NCI-H345 treated with DMSO at 0.1 percent for 48 hours (cell line): ENCODE data around the gene TRIM46.
"Not testable (repeated sequence)": the region's sequence is repeated elsewhere in the genome, so short reads cannot be mapped to it uniquely, and the experiment has no call there.

Experiments used
- DNase-seq: peaks from one replicate; lab custom pipeline; 2025; ENCODE audit not compliant: unreplicated experiment; lab: John Stamatoyannopoulos, UW

The TRIM46 gene

DNA sequence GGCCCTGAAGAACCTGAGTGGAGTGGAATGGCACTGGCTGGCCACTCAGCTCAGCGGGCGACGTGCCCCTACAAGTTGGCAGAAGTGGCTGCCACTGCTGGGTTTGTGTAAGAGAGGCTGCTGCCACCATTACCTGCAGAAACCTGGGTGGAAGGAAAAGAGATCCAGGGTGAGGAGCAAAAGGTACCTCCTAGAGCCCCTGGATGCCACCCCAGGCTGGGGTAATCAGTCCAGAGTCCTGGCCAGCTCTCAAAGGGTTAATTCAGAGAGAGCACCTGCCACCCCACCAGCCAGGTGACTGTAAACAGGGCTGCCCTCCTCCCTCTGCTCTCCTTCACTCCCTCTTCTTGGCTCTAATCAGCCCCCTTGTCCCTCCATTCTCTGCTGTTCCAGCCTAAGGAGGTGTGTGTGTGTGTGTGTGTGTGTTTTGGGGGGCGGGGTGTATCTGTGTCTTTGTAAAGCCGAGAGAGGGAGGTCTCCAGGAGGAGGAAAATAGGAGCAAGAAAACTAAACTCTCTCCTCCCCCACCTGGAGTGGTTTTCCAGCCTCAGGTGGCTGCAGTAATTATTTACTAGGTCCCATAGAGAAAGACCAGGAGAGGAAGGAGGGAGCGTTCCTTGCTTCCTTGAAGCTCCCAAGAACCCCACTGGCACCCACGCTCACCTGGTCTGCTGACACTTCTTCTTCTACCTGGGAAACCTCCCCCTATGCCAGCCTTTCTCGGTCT, 12.6 kb downstream of the TRIM46 start:
- DNase-seq = no peak

DNA sequence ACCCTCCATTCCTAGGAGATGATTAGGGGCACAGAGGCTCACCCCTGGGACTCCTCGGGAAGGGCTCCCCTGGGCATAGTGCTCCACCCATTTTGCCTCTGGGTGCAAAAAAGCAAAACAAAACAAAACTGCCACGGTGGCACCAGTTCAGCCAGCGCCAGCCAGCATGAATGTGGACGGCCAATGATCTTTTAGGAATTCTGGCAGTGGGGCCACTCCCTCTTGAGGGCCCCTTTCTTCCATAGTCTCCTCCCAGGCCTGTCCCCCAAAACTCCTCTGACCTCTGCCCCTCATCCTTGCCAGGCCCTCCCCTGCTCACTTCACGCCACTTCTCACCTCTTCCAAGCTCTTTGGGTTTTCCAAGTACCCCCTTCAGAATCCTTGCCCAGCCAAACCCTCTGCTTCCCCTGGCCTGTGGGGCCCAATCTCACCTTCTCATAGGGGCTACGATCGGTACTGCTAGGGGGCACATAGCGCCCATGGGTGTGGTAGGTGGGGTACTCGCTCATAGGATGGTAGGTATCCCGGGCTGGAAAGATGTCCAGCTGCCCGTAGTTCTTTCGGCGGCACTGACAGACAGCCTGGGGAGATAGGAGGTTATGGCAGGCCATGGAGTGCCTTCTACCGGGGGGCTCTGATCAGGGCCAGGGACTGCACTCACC, 13.3 kb downstream of the TRIM46 start:
- no peak for DNase-seq

DNA sequence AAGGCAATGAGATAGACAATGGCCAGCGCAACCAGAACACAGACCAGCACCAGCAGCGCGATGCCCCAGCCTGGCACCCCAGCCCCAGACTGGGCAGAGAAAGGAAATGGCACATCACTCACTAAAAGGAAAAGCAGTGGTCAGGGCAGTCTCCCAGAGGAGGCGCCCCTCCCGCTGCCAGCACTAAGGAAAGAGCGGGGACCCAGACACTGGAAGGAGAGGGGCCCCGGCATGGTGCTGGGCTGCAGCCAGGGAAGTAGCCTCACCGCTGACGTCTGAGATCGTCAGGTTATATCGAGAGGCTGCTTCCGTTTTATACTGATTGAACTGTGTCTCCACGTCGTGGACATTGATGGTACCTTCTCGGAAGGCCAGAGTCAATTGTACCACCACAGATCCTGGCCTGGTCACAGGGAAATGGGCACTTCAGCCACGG, 13.8 kb downstream of the TRIM46 start:
- DNase-seq = no peak

DNA sequence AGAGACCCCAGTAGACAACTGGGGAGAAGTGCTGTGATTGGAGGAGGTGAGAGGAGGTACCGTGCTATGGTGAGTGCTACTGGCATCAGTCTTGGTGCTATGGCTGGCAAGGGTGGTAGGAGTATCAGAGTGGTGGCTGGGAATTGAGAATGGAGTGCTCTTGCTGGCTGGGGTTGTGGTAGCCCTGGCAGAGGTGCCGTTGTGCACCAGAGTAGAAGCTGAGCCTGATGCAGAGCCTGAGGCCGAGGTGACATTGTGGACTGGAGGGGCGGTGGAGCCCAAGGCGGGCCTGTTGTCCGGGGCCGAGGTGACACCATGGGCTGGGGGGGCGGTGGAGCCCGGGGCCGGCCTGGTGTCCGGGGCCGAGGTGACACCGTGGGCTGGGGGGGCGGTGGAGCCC, 14.6 kb downstream of the TRIM46 start:
- no peak for DNase-seq

DNA sequence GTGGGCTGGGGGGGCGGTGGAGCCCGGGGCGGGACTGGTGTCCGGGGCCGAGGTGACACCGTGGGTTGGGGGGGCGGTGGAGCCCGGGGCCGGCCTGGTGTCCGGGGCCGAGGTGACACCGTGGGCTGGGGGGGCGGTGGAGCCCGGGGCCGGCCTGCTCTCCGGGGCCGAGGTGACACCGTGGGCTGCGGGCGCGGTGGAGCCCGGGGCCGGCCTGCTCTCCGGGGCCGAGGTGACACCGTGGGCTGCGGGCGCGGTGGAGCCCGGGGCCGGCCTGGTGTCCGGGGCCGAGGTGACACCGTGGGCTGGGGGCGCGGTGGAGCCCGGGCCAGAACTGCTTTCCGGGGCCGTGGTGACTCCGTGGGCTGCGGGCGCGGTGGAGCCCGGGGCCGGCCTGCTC, 16.3 kb downstream of the TRIM46 start:
- not testable (repeated sequence) for DNase-seq

DNA sequence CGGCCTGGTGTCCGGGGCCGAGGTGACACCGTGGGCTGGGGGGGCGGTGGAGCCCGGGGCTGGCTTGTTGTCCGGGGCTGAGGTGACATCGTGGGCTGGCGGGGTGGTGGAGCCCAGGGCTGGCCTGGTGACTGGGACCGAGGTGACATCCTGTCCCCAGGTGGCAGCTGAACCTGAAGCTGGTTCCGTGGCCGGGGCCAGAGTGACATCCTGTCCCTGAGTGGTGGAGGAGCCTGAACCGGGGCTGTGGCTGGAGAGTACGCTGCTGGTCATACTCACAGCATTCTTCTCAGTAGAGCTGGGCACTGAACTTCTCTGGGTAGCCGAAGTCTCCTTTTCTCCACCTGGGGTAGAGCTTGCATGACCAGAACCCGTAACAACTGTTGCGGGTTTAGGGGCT, 18.3 kb downstream of the TRIM46 start:
- no peak for DNase-seq

DNA sequence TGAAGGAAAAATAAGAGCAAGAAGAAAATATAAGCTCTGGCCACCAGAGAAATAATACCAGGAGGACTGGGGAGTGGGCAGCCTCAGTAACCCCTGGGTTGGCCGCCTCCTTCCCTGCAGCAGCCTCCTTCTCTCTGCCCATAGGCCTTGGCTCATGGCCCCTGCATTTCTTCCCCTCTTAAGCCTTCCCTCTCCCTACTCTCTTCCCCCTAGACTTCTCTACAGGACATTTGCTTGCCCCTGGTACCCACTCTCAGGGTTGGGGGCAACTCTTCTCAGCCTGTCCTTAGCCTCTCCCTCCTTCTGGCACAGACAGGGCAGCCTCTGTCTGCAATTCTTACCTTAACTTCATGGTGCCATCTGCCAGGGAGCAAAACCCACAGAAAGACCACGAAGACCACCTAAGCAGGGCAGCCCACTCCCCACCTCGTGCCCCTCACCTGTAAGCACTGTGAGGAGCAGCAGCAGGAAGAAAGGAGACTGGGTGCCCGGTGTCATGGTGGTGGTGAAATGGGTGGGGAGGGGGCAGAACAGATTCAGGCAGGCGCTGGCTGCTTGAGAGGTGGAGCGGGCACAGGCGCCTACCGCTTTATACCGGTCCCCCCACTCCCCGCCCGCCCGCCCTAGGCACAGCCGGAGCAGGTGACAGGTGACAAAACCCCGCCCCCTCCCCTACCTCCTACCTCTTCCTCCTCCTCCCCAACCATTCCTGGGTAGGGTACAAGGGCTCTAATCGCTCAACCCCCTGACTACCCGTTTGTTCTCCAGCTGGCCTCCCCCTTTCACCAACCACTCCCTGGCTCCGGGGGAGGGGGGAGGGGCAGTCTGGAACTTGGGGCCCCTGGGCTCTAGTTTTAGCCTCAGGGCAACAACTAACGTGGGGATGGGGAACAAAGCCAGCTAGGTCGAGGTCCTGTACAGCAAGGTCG, 19.0 kb downstream of the TRIM46 start:
- peak; percentile 84 for DNase-seq

DNA sequence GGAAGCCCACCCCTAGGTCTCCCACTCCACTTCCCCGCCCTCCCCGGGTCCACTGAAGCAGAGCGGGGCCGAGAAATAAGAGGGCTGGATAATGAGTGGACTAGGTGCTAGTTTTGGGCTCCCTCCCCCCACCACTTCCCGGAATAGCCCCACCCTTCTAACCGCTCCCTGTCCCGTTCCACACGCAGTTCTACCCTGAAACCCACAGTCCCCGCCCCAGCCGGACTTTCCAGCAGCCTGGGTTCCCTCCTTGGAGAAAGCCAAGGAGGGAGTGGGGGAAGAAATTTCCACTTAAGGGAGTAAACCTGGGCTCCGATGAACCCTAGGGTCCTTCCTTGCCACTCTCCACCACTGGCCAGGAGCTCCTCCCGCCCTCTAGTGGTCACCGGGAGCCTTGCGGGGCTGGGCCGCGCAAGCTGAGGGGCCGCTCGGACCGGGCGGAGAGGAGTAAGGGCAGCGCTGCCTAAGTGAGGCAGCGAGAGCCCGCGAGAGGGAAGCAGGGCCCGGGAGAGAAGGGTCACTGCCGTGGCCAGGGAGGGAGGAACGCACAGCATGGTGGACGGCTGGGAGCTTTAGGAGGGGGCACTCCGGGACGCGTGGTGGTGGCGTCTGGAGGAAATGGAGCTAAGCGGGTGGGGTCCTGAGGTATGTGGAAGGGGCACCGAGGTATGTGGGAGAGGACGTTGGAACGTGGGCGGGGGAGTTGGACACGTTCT, 19.8 kb downstream of the TRIM46 start:
- peak; percentile 96 for DNase-seq

DNA sequence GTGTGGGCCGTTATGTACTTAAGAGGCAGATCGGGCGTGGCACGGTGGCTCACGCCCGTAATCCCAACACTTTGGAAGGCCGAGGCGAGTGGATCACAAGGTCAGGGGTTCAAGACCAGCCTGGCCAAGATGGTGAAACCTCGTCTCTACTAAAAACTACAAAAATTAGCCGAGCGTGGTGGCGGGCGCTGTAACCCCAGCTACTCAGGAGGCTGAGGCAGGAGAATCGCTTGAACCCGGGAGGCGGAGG, 20.3 kb downstream of the TRIM46 start:
- not testable (repeated sequence) for DNase-seq

DNA sequence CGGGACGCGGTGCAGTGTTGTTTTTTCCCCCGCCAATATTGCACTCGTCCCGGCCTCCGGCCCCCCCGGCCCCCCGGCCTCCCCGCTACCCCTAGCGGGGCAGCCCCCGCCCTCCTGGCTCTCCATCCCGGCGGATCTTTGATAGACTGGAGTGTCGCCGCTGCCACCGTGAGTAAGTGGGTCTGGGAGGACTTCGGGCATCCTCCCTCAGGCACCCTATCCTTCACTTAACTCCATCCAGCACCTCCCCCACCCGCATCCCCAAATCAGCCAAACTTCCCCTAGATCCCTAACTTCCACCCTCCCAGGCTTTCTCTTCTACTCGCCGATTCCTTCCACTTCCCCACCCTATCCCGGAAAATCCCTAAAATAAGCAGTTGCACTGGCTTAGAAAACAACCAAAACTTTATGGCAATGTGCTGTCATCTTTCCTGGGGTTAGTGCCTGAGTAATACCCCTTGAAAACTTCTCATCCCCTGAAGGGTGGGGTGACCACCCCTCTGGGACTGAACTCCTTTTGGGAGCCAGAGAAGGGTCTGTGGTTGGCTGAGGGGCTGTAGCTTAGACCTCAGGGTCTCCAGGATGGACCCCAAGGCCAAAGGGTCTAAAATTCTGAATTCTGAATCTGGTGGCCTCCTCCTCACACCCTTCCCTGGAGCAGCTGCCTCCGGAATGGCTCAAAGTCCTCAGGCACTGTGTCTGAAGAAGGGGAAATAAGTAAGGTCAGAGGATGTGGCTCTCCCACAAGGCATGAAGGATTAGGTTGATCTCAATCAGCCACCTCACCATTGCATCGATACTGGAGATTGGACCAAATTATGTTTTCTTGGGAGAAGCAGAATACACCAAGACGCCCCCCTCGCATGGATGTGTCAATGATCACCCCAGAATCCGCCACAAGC, 21.8 kb downstream of the TRIM46 start:
- DNase-seq = no peak

DNA sequence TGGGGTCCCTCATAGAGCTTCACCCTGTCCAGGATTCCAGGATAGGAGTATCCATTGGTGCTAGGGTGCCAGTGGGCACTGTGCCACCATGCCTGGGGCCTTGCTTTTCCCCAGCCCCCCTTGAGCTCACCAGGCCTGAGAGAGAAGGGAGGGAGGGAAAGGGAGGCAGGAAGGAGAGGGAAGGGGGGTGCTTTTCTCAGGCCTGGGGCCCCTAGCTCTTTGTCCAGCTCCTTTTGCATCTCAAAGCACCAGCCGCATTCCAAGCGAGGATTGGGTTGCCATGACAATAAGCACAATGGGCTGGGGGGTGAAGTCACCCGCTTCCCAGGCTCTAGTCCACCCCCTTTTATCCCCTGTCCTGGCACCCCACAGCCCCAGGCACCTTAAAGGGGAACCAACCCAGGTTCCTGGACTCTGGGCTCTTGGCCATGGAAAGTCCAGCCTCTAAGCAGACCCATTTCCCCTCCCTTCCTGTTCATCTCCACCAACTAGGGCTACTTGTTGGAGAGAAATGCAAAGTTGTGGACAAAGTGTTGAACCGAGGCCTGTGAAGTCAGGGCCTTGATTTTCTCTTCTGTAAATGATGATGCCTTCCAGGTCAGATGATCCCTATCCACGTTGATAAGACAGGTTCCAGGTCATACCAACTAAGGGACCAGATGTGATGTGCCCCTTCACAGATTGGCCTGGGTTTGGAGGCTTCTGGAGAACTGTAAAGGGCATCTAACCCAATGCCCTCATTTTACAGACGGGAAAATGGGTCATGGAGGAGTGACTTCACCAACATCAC, 22.6 kb downstream of the TRIM46 start:
- no peak for DNase-seq

DNA sequence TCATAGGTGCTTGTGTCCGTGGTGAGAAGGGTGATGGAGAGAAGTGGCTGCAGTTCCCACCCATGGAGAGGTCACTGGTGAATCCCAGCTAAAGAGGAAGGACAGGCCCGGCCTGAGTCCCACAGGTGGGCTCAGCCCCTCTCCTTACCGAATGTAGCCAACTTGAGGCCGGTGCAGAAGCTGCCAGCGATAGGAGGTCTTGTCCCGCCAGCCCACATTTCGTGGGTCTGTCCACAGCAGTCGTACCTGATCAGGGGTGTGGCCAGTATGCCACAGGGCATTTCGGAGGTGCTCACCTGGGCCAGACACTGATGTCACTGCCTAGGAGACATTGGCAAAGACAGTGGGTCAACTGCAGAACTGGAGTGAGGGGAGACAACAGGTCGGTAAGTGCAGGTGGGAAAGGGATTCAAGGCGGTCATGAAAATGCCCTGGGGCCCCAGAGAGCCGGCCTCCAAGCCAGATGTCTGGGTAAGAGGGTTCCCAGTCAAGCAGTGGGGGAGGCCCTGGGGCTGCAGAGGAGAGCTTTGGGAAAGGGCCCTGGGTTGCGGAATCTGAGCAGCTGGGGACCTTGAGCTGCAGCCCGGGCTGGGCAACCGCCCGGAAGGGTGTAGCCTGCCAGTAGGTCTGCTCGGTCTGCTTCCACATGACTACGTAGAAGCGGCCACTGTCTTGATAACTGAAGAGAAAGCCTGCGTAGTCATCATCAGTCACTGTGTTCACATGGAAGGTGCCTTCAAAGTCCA, 23.4 kb downstream of the TRIM46 start:
- no peak for DNase-seq

DNA sequence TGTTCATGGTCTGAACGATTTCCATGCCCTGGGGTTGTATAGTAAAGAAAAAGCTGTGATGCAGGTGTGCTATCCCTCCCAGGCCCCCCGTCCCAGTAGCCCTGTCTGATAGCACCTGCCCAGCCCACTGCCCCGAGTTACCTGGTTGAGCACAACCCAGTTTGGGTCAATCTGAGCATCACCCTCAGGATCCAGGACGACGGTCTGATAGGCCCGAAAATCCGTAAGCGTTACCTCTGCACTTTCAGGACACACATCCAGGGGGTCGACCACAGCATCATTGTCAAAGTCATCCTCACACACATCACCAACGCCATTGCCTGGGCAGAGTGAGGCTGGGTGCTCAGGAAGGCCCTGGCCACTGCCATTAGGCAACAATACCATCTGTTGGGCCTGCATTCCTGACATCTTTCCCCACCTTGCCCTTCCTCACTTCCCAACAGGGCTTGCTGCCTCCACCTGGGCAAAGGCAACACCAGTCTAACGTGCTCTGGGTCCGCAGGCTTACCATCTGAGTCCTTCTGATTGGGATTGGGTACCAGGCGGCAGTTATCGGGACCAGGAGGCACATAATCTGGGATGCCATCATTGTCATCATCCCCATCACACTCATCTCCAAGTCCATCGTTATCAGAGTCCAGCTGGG, 24.4 kb downstream of the TRIM46 start:
- DNase-seq = no peak

DNA sequence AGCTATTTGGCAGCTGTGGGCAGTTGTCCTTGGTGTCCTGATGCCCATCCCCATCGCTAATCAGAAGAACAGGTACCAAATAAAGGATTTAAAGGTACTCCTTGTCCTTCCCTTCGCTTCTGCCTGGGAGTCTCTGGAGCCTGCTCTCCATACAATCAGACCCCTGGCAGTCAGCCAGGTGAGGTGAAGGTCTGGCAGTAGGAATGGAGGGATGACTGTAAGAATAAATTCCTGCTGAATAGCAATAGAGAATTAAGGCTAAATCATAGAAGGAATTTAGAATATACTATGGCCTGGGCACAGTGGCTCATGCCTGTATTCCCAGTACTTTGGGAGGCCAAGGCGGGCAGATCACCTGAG, 24.9 kb downstream of the TRIM46 start:
- no peak for DNase-seq

DNA sequence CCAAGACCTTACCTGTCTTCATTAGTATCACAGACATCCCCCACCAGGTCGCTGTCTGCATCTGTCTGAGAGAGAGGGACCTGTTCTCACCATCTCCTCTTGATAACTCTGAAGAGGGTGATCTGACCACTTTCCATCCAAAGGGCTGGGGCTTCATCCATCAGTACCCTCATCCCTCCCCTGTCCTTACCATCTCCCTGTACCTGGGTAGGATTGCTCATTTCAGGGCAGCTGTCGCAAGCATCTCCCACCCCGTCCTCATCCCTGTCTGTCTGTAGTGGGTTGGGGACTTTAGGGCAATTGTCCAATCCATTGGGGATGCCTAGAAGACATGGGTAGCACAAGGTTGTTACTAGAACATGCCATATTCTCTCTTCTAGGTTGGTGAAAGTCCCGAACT, 26.1 kb downstream of the TRIM46 start:
- DNase-seq = no peak

DNA sequence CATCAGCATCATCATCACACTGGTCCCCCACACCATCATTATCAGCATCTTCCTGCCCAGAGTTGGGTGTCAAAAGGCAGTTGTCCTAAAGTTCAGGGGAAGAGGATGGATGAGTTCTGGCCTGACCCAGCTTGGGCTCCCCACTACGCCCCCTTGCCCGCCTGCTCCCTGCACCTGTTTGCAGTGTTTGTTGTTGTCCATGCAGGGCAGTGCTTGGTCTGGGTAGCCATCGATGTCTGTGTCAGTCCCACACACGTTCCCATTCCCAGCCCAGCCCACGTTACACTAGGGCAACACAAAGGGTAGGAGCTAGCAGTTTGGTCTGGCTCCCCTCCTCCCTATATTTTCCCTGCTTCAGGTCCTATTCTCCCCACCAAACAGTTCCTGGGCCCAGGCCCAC, 27.3 kb downstream of the TRIM46 start:
- no peak for DNase-seq

DNA sequence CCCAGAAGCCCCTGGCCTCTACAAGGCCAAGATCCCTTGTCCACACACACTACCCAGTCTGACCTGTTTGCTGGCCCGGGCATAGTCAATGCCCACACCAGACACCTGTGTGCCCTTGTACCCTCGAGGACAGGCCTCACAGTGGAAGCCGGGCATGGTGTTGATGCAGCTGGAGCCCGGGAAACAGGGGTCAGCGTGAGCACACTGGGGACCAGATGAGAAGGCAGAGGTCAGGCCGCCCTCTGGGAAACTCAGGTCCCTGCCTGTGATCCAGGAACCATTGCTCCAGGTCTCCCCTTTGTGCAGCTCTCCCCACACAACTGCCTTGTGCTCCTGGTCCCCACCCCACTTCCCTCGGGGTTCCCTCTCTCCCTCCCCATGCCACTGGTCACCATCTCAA, 28.5 kb downstream of the TRIM46 start:
- DNase-seq = no peak

DNA sequence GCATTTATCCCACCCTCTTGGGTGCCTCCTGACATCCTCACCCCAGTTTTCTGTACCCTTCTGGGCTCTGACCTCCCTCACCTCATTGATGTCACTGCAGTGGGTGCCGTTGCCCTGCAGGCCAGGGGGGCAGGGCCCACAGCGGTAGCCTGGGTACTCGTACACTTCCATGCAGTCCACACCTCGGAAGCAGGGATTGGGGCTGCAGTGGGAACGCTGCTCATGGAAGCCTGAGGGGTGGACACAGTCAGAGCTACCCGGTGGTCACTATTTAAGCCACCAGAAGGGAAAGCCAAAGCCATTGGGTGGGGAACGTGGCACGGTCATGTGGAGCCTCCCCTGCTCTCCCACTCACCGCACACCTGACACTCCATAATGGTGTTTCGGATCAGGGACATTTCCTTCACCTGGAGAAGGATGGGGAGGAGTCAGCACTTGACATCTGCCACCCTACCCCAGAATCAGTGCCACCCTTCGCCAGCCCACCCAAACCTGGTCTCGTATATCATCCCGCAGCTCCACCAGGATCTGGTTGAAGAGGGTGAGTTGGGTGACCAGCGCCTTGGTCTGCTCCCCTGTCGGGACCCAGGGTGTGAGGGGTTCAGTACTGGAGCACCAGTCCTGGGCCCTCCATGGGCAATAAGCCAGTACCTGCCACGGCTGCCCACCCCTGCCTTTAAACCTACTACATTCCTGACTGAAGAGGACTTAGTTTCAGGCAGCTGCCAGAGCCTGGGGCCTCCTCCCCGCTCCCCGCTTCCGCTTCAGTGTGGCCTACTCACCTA, 29.3 kb downstream of the TRIM46 start:
- no peak for DNase-seq
